SJCRH30 (cell line): Measurements from ENCODE around the gene LCN2. TPM values are rescaled to one million over a fixed set of nuclear protein-coding genes. Genes with fewer than 3 reads are reported as not detected.
"Not testable (repeated sequence)": the region's sequence is repeated elsewhere in the genome, so short reads cannot be mapped to it uniquely, and the experiment has no call there.

Experiments used
- DNase-seq, 2 experiments: peaks; one replicate each; pipeline ENCODE4 v3.0.0-alpha.2; 2015 to 2020
- H3K27ac ChIP-seq: fragments of 250-450 bp; sonication (Bioruptor Pico); 2 replicates; pipeline ENCODE4 v1.5.1; 2020; ENCODE audit warnings: mild to moderate bottlenecking, moderate library complexity
- H3K27me3 ChIP-seq: fragments of 250-450 bp; sonication (Bioruptor Pico); 2 replicates; pipeline ENCODE4 v1.5.1; 2020; ENCODE audit warnings: mild to moderate bottlenecking, moderate library complexity
- H3K36me3 ChIP-seq: fragments of 250-450 bp; sonication (Bioruptor Pico); 2 replicates; pipeline ENCODE4 v1.5.1; 2020; ENCODE audit warnings: mild to moderate bottlenecking, moderate library complexity
- H3K4me1 ChIP-seq: fragments of 250-450 bp; sonication (Bioruptor Pico); 2 replicates; pipeline ENCODE4 v1.5.1; 2020; ENCODE audit warnings: mild to moderate bottlenecking, moderate library complexity
- H3K4me3 ChIP-seq: fragments of 250-450 bp; sonication (Bioruptor Pico); 2 replicates; pipeline ENCODE4 v1.5.1; 2020; ENCODE audit warnings: mild to moderate bottlenecking, moderate library complexity
- H3K9me3 ChIP-seq: fragments of 250-450 bp; sonication (Bioruptor Pico); replicated peaks from 2 replicates; pipeline ENCODE4 v1.5.1; 2020; ENCODE audit warnings: mild to moderate bottlenecking, moderate library complexity
- total RNA-seq: library from RNA; depleted of rRNA; stranded (reverse); fragments of >200 nt; shearing (Covaris generic); gene quantifications from 2 replicates; pipeline ENCODE4 v1.2.3, GENCODE V29; 2014

Gene LCN2
- total RNA-seq, 1 experiment from 2014 or later: not detected

DNA sequence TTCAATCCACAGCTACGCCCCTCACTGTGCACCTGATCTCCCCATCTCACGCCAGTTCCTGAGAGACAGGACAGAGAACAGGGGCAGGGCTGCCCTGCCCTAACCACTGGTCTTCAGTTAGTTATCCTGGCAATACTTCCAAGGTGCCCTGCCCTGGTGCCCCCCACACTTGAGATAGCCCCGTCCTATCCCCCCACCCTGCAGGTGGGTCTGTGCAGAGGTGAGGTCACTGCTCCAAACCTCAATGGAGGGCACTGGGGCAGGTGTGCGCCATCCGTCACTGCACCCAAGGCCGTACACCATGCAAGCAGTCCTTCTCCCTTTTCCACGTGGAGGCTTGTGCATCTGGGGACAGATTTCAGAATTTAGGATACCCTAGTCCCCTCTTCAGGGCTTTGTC, 18.6 kb upstream of the LCN2 start:
- DNase-seq, H3K4me3 ChIP-seq, H3K4me1 ChIP-seq, H3K27ac ChIP-seq, H3K9me3 ChIP-seq, H3K36me3 ChIP-seq, H3K27me3 ChIP-seq: not testable (repeated sequence)

GRCh38 chr9:128131346-128131745, 17.9 kb upstream of the LCN2 start:
- H3K9me3 ChIP-seq, H3K27ac ChIP-seq, DNase-seq, H3K27me3 ChIP-seq, H3K4me1 ChIP-seq, H3K4me3 ChIP-seq, H3K36me3 ChIP-seq: not testable (repeated sequence)

- H3K9me3 ChIP-seq, H3K4me1 ChIP-seq, H3K27ac ChIP-seq, H3K27me3 ChIP-seq, H3K36me3 ChIP-seq: not testable (repeated sequence)
- peak overlapping the region; percentile 7; the same call in 1 of the 2 replicates for H3K4me3 ChIP-seq
- DNase-seq: peak in 1 of 2 experiments; percentile 55
These were observed 17.1 kb upstream of the LCN2 start for GRCh38 chr9:128132139-128132538.

- not testable (repeated sequence) for DNase-seq, H3K4me1 ChIP-seq, H3K27ac ChIP-seq, H3K27me3 ChIP-seq, H3K4me3 ChIP-seq, H3K9me3 ChIP-seq, H3K36me3 ChIP-seq
These were observed 13.7 kb upstream of the LCN2 start for GRCh38 chr9:128135561-128135960.

DNA sequence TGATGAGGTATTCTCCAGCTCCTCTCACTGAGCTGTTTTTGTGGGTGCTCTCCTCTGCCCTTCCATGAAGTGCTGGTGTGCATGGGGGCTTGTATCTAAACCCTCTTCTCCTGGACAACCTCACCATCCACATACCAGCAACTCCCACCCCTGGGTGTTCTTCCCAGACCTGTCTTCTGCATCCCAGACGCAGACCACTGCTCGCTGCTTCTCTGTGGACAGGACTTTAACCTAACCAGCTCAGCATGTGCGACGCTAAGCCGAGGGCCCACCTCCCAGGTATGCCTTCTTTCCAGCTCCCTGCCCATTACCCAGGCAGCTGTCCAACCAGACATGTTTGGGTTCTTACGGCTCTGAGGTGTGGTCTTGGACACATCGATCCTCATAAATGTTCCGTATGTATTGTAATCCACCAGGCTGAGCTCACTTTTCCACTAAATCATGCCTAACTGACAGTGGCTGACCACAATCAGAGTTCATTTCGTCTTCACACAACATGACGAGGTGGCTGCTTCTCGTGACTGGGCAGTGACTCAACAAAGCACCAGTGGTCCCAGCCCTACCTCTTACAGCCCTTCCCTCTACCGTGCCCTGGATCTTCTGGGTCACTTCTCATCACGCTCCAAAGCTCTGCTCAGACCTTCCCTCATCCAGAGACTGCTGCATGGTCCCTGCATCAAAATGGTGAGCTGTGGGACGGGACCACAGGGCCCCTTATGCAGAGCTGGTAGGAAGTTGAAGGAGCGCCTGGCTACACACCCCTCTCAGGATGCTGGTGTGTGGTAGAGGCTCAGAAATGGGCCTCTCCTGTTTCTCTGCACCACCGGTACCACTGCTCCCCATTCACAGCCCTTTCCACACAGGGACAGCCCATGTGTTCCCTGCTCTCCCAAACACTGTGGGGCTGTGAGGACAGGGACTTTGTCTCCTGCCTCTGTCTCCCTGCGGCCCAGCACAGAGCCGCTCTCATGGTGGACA, 12.1 kb upstream of the LCN2 start:
- Histone ChIP-seq H3K4me3 (no peak overlapping the region), H3K27me3 (no peaks in the 10 kb centered on the region), H3K27ac (no peak overlapping the region), H3K9me3 (no peaks in the 10 kb centered on the region; the same call in 1 of the 2 replicates), H3K4me1 (peaks cover 5% of the 10 kb centered on the region), H3K36me3 (no peaks in the 10 kb centered on the region)
- no peak for DNase-seq

DNA sequence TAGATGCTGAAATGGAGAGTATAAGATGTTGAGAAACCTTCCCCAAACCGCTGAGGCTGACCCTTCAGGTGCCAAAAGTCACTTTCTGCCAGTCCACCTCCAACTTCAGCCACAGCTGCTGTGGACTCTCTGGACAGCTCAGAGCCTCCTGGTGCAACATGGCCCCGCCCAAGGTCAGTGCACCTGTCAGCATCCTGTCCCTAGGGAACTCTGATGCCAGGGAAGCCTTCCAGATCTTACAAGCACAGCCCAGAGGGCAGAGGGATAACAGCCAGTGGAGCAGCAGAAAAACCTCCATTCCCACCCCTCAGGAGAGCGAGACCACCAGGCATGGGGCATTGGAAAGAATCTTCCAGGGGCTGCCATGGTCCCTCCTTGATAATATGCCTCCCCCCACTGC, 11.3 kb upstream of the LCN2 start:
- no peak overlapping the region for H3K4me3 ChIP-seq
- DNase-seq: peak; percentile 57 to 61
- H3K4me1 ChIP-seq: peaks cover 5% of the 10 kb centered on the region; the same call in 1 of the 2 replicates
- H3K9me3 ChIP-seq: no peaks in the 10 kb centered on the region; the same call in 1 of the 2 replicates
- no peak overlapping the region for H3K27ac ChIP-seq
- no peaks in the 10 kb centered on the region for H3K27me3 ChIP-seq
- H3K36me3 ChIP-seq: no peaks in the 10 kb centered on the region

DNA sequence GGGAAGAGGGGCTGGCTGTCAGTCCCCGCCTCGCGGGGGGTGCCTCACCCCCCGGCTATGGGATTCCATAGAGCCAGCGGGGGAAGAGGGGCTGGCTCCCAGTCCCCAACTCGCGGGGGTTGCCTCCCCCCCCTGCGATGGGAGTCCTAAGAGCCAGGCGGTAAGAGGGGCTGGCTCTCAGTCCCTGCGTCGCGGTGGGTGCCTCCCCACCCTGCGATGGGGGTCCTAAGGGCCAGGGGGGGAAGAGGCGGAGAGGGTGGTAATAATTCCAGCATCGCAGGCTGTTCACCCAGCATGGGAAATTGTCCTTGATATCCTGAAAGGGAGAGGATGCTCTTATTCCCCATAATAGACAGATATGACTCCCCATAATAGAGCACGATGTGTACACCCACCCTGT, 9.6 kb upstream of the LCN2 start:
- Histone ChIP-seq H3K4me3 (no peak overlapping the region), H3K4me1 (peaks cover 5% of the 10 kb centered on the region; the same call in 1 of the 2 replicates), H3K9me3 (no peaks in the 10 kb centered on the region), H3K27me3 (no peaks in the 10 kb centered on the region), H3K27ac (no peak overlapping the region), H3K36me3 (no peaks in the 10 kb centered on the region)
- DNase-seq: no peak

GRCh38 chr9:128141604-128142003, 7.6 kb upstream of the LCN2 start:
- no peaks in the 10 kb centered on the region for H3K9me3 ChIP-seq
- H3K27me3 ChIP-seq: peaks cover 4% of the 10 kb centered on the region; the same call in 1 of the 2 replicates
- no peak overlapping the region for H3K4me3 ChIP-seq
- peaks cover 5% of the 10 kb centered on the region; the same call in 1 of the 2 replicates for H3K4me1 ChIP-seq
- H3K27ac ChIP-seq: no peak overlapping the region
- no peaks in the 10 kb centered on the region for H3K36me3 ChIP-seq
- DNase-seq: no peak

- no peak for DNase-seq
- Histone ChIP-seq H3K4me3 (no peak overlapping the region), H3K27ac (no peak overlapping the region), H3K9me3 (no peaks in the 10 kb centered on the region), H3K36me3 (no peaks in the 10 kb centered on the region), H3K27me3 (peaks cover 4% of the 10 kb centered on the region; the same call in 1 of the 2 replicates), H3K4me1 (peaks cover 5% of the 10 kb centered on the region; the same call in 1 of the 2 replicates)
These were observed 7.2 kb upstream of the LCN2 start for GRCh38 chr9:128142061-128142460.

GRCh38 chr9:128142596-128142995, 6.7 kb upstream of the LCN2 start:
- DNase-seq: no peak
- Histone ChIP-seq H3K36me3 (no peaks in the 10 kb centered on the region), H3K4me1 (peaks cover 5% of the 10 kb centered on the region; the same call in 1 of the 2 replicates), H3K4me3 (no peak overlapping the region), H3K9me3 (no peaks in the 10 kb centered on the region), H3K27ac (no peak overlapping the region), H3K27me3 (peaks cover 4% of the 10 kb centered on the region; the same call in 1 of the 2 replicates)

DNA sequence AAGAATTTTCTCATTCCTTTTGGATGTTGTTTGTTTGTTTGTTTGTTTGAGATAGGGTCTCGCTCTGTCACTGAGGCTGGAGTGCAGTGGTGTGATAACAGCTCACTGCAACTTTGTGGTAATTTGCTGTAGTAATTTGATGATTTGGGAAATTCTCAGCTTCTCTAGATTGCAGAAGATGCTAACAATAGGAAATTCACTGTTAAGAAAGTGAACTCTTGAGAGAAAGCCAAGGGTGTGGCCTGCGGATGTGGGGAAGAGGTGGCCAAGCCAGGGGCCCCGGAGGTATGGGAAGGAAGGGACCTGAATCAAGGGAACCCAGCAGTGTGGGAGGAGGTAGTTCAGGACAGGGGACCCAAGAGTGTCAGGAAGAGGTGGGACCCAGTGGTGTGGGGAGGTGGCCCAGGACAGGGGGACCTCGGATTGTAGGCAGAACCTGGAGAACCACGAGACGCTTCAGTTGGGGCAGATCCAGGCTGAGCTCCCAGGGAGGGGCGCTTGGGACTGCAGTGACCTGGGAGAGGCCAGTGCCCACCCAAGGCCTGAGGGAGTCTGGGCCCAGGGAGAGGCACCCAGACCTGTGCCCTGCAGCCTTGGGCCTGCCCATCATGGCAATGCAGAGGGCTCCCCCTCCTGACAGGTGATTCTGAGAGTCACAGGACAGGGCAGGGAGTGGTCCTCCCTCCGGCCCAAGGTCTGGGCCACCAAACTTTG, 5.6 kb upstream of the LCN2 start:
- no peak for DNase-seq
- peaks cover 4% of the 10 kb centered on the region; the same call in 1 of the 2 replicates for H3K27me3 ChIP-seq
- H3K9me3 ChIP-seq: no peaks in the 10 kb centered on the region
- no peaks in the 10 kb centered on the region for H3K36me3 ChIP-seq
- H3K4me1 ChIP-seq: peaks cover 3% of the 10 kb centered on the region
- no peak overlapping the region for H3K27ac ChIP-seq
- H3K4me3 ChIP-seq: no peak overlapping the region

GRCh38 chr9:128144239-128145181, 4.7 kb upstream of the LCN2 start:
- no peak overlapping the region for H3K27ac ChIP-seq
- H3K36me3 ChIP-seq: no peaks in the 10 kb centered on the region
- no peak overlapping the region for H3K4me3 ChIP-seq
- no peak for DNase-seq
- no peaks in the 10 kb centered on the region for H3K9me3 ChIP-seq
- H3K4me1 ChIP-seq: peaks cover 3% of the 10 kb centered on the region
- peaks cover 4% of the 10 kb centered on the region; the same call in 1 of the 2 replicates for H3K27me3 ChIP-seq

GRCh38 chr9:128145536-128145935, 3.7 kb upstream of the LCN2 start:
- H3K4me3 ChIP-seq: no peak overlapping the region
- no peak for DNase-seq
- H3K36me3 ChIP-seq: no peaks in the 10 kb centered on the region
- H3K9me3 ChIP-seq: no peaks in the 10 kb centered on the region
- H3K27ac ChIP-seq: no peak overlapping the region
- peaks cover 1% of the 10 kb centered on the region for H3K4me1 ChIP-seq
- peaks cover 7% of the 10 kb centered on the region; the same call in 1 of the 2 replicates for H3K27me3 ChIP-seq

DNA sequence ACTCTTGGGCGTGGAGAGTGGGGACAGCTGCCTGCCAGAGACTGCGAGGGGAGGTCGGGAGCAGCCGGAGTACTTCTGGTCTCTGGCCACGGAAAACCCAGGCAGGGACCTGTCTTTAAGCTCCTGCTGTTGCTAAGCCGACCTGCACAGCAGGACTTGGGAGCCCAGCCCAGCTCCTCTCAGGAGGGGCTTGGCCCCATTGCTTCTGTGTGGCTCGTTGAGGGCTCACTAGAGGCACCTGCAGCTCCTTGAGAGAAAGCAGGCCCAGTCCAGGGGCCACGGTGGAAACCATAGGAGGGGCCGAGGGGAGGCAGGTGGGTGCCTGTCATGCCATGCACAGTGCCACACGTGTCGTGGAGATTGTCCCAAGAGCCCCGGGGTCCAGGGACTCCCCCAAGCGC, 3.3 kb upstream of the LCN2 start:
- Histone ChIP-seq H3K27ac (no peak overlapping the region), H3K27me3 (peaks cover 10% of the 10 kb centered on the region), H3K9me3 (no peaks in the 10 kb centered on the region), H3K36me3 (no peaks in the 10 kb centered on the region), H3K4me1 (no peaks in the 10 kb centered on the region; the same call in none of the 2 replicates), H3K4me3 (no peak overlapping the region)
- DNase-seq: no peak
